PC-3 (cell line): ENCODE measurements around the gene ENAH.

Experiments
- CTCF ChIP-seq: fragments of 300-600 bp; sonication (generic); conservative IDR thresholded peaks from 2 replicates; pipeline ENCODE4 v1.5.1; 2017; ENCODE audit warnings: antibody characterized with exemption, low read depth, mild to moderate bottlenecking, low read length
- EZH2 ChIP-seq: fragments of 300-600 bp; sonication (generic); IDR thresholded peaks from one replicate; pipeline ENCODE4 v1.6.1; 2017; ENCODE audit warnings: antibody characterized with exemption, mild to moderate bottlenecking, low read length; ENCODE audit not compliant: unreplicated experiment
- EZH2phosphoT487 ChIP-seq: fragments of 300-600 bp; sonication (generic); IDR thresholded peaks from 2 replicates; pipeline ENCODE4 v1.6.1; 2018; ENCODE audit warnings: mild to moderate bottlenecking, antibody characterized with exemption, low read length, borderline replicate concordance

GRCh38 chr1:225454733-225455132, 198.2 kb downstream of the ENAH start:
- TF ChIP-seq CTCF (no peak), EZH2 (no peak), EZH2phosphoT487 (no peak)
